HepG2 (cell line): ENCODE measurements around the gene RIPK3. TPM values are rescaled to one million over a fixed set of nuclear protein-coding genes. Genes with fewer than 3 reads are reported as not detected.

Source experiments
- ATF4 ChIP-seq, 2 experiments: fragments of 450-650 bp in 1 of 2; sonication (generic) in 1 of 2; formaldehyde crosslinking; IDR thresholded peaks; 2 replicates each; pipeline versions ENCODE4 v1.5.0 to v1.8.0; 2020 to 2022; ENCODE audit warnings: mild to moderate bottlenecking in 1 of 2, missing genetic modification reagents in 1 of 2
- BHLHE40 ChIP-seq: IDR thresholded peaks from 2 replicates; pipeline ENCODE4 v1.6.1; 2011; ENCODE audit warnings: low read length, improper control_type of control experiment
- BRD4 ChIP-seq: sonication (generic); formaldehyde crosslinking; IDR thresholded peaks from 2 replicates; pipeline ENCODE4 v1.4.0; 2020; ENCODE audit warnings: missing genetic modification reagents
- BRF2 ChIP-seq: sonication (generic); formaldehyde crosslinking; IDR thresholded peaks from 2 replicates; pipeline ENCODE4 v1.8.1; 2022; ENCODE audit warnings: mild to moderate bottlenecking, missing genetic modification reagents
- DR1 ChIP-seq: sonication (generic); formaldehyde crosslinking; IDR thresholded peaks from 2 replicates; pipeline ENCODE4 v1.8.0; 2021; ENCODE audit warnings: mild to moderate bottlenecking, missing genetic modification reagents, inconsistent platforms
- E2F1 ChIP-seq: sonication (generic); formaldehyde crosslinking; IDR thresholded peaks from 2 replicates; pipeline ENCODE4 v1.5.0; 2020; ENCODE audit warnings: missing genetic modification reagents
- ELF1 ChIP-seq: sonication (generic); formaldehyde crosslinking; IDR thresholded peaks from 2 replicates; pipeline ENCODE4 v1.4.0; 2020; ENCODE audit warnings: missing genetic modification reagents
- EZH2 ChIP-seq: conservative IDR thresholded peaks from 2 replicates; pipeline ENCODE4 v1.6.1; 2012; ENCODE audit warnings: mild to moderate bottlenecking, low read depth, low read length, moderate library complexity
- FIP1L1 ChIP-seq: fragments of 200-400 bp; formaldehyde crosslinking; IDR thresholded peaks from 2 replicates; pipeline ENCODE4 v1.6.1; 2018; ENCODE audit warnings: low read depth, mild to moderate bottlenecking, low read length, moderate library complexity, borderline replicate concordance; ENCODE audit not compliant: insufficient read depth
- HHEX ChIP-seq: IDR thresholded peaks from 2 replicates; pipeline ENCODE4 v1.6.1; 2016; ENCODE audit warnings: control low read depth
- IRF1 ChIP-seq: sonication (generic); formaldehyde crosslinking; IDR thresholded peaks from 2 replicates; pipeline ENCODE4 v1.4.0; 2020; ENCODE audit warnings: low read depth, mild to moderate bottlenecking, missing genetic modification reagents
- KAT7 ChIP-seq: IDR thresholded peaks from 2 replicates; pipeline ENCODE4 v1.6.1; 2018; ENCODE audit warnings: borderline replicate concordance, missing compliant biosample characterization
- MTF2 ChIP-seq: sonication (generic); formaldehyde crosslinking; IDR thresholded peaks from 2 replicates; pipeline ENCODE4 v1.5.0; 2020; ENCODE audit warnings: missing genetic modification reagents, borderline replicate concordance
- NFKBIZ ChIP-seq: IDR thresholded peaks from 2 replicates; pipeline ENCODE4 v1.6.1; 2018; ENCODE audit warnings: missing genetic modification reagents, missing compliant biosample characterization
- U2AF2 ChIP-seq: fragments of 200-400 bp; formaldehyde crosslinking; IDR thresholded peaks from 2 replicates; pipeline ENCODE4 v1.6.1; 2017; ENCODE audit warnings: low read depth, mild to moderate bottlenecking, low read length
- ZBTB10 ChIP-seq: sonication (generic); formaldehyde crosslinking; IDR thresholded peaks from 2 replicates; pipeline ENCODE4 v1.4.0; 2020; ENCODE audit warnings: missing genetic modification reagents, borderline replicate concordance
- ZNF382 ChIP-seq: sonication (generic); formaldehyde crosslinking; IDR thresholded peaks from 2 replicates; pipeline ENCODE4 v1.5.0; 2020; ENCODE audit warnings: missing genetic modification reagents, mild to moderate bottlenecking, borderline replicate concordance
- ZNF547 ChIP-seq: sonication (generic); formaldehyde crosslinking; IDR thresholded peaks from 2 replicates; pipeline ENCODE4 v1.5.1; 2020; ENCODE audit warnings: mild to moderate bottlenecking, missing genetic modification reagents
- ZNF660 ChIP-seq: sonication (generic); formaldehyde crosslinking; IDR thresholded peaks from 2 replicates; pipeline ENCODE4 v1.5.1; 2020; ENCODE audit warnings: mild to moderate bottlenecking, low read depth, missing genetic modification reagents, borderline replicate concordance
- ZNF672 ChIP-seq: sonication (generic); formaldehyde crosslinking; IDR thresholded peaks from 2 replicates; pipeline ENCODE4 v1.8.1; 2022; ENCODE audit warnings: missing genetic modification reagents
- ZSCAN12 ChIP-seq: sonication (generic); formaldehyde crosslinking; IDR thresholded peaks from 2 replicates; pipeline ENCODE4 v1.9.0; 2021; ENCODE audit warnings: mild to moderate bottlenecking, missing genetic modification reagents
- ZSCAN21 ChIP-seq: sonication (generic); formaldehyde crosslinking; IDR thresholded peaks from 2 replicates; pipeline ENCODE4 v1.8.0; 2022; ENCODE audit warnings: mild to moderate bottlenecking, missing genetic modification reagents, moderate library complexity, borderline replicate concordance
- polyA plus RNA-seq, 8 experiments: library from polyadenylated mRNA; depleted of rRNA in 3 of 8; stranded (reverse) in 7 of 8; unstranded in 1 of 8; fragments of >200 nt; fragmentation: Illumina TruSeq in 4 of 8; extraction: Trizol in 4 of 8; gene quantifications; 2 replicates each; pipeline versions ENCODE4 v1.2.1 to v1.2.3, GENCODE V29; 2011 to 2016; ENCODE audit warnings: low read depth in 4 of 8, missing spikeins in 1 of 8, mixed read lengths in 1 of 8; ENCODE audit not compliant: insufficient read depth in 1 of 8
- total RNA-seq, 5 experiments: library from RNA; depleted of rRNA; stranded (reverse); fragments of >200 nt; fragmentation: Illumina TruSeq; extraction: Trizol; gene quantifications; 2 replicates each; pipeline ENCODE4 v1.2.3, GENCODE V29; 2016; ENCODE audit warnings: low read depth in 1 of 5
- TF ChIP-seq, protein P1 (sequence below): IDR thresholded peaks from 2 replicates; pipeline ENCODE4 v1.6.1; 2016; ENCODE audit warnings: missing genetic modification reagents, missing compliant biosample characterization

The RIPK3 gene
- total and polyA plus RNA-seq, 2 of the 13 experiments (the other 11 are each of a cell fraction or from before 2014, with no cell fraction given): not detected

DNA sequence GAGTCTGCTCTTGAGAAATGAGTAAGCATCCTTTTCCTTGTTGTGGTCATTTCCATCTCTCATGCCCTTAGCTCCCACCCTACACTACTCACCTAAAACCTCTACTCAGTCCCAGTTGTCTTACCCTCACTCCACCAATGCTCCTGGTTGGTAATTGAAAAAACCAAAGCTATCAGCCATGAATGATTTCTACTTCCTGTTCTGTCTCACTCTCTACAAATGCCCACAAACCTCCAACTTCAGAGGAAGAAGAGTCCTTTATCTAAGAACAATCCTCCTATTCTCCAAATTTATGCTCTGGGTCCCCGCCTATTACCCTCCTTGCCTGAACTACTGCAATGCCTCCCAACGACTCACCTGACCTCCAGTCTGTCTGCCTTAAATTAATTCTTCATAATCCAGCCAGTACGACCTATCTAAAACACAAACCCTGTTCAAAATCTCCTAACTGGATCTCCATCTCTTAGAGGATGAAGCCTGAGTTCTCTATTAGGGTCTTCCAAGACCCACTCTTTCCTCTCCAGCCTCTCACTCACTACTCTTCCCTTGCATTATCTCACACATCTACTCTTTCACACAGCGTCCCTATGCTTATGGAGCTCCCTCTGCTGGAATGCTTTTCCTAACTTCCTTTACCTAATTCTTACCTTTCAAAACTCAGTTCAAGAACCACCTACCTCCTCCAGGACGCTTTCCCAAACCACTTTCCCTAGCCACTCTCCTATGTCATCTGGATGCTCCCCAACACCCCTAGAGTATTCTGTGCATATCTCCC is 42.4 kb downstream of the RIPK3 start (continued):
- TF ChIP-seq MTF2 (CRISPR knock-in tag) (no peak), BRF2 (CRISPR knock-in tag) (no peak), BHLHE40 (no peak), ZNF660 (CRISPR knock-in tag) (no peak), EZH2 (no peak), ZSCAN21 (no peak), ELF1 (CRISPR knock-in tag) (no peak), ZNF672 (no peak), DR1 (CRISPR knock-in tag) (no peak), HHEX (no peak), ZNF547 (0 out of 2 replicates have a peak, but pooled peaks have one; percentile 60), U2AF2 (no peak), IRF1 (CRISPR knock-in tag) (no peak), KAT7 (CRISPR knock-in tag) (peak; percentile 37; the same call in 1 of the 2 replicates), NFKBIZ (CRISPR knock-in tag) (no peak; the same call in 1 of the 2 replicates), ZNF382 (no peak), E2F1 (CRISPR knock-in tag) (no peak), ZSCAN12 (CRISPR knock-in tag) (no peak), FIP1L1 (no peak), ZBTB10 (CRISPR knock-in tag) (no peak), BRD4 (CRISPR knock-in tag) (no peak; the same call in 1 of the 2 replicates), ATF4 (CRISPR knock-in tag; IDR thresholded peaks at IDR 0.05) (no peak)
- TF ChIP-seq, protein P1, sequence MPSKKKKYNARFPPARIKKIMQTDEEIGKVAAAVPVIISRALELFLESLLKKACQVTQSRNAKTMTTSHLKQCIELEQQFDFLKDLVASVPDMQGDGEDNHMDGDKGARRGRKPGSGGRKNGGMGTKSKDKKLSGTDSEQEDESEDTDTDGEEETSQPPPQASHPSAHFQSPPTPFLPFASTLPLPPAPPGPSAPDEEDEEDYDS (CRISPR knock-in tag): peak; percentile 62
